DOHH2 (cell line): Measurements from ENCODE around the gene SH3D19.
"Not testable (repeated sequence)": the region's sequence is repeated elsewhere in the genome, so short reads cannot be mapped to it uniquely, and the experiment has no call there.

ENCODE experiments used
- H3F3A ChIP-seq: fragments of 200-600 bp; sonication (generic), shearing (Covaris generic); 2 replicates; pipeline ENCODE4 v1.6.0; 2016; ENCODE audit warnings: antibody characterized with exemption, mild to moderate bottlenecking; ENCODE audit not compliant: control insufficient read depth, insufficient read depth
- H3K27ac ChIP-seq: fragments of 200-600 bp; sonication (generic); 2 replicates; pipeline ENCODE4 v1.5.1; 2014; ENCODE audit warnings: low read depth, mild to moderate bottlenecking, low read length, moderate library complexity
- H3K27me3 ChIP-seq: fragments of 200-600 bp; sonication (generic); 2 replicates; pipeline ENCODE4 v1.6.1; 2014; ENCODE audit warnings: mild to moderate bottlenecking, low read length, mixed read lengths; ENCODE audit not compliant: control insufficient read depth
- H3K36me3 ChIP-seq: fragments of 200-600 bp; sonication (generic); 2 replicates; pipeline ENCODE4 v1.6.1; 2014; ENCODE audit warnings: mild to moderate bottlenecking, low read length, moderate library complexity, mixed read lengths; ENCODE audit not compliant: control insufficient read depth
- H3K4me1 ChIP-seq: fragments of 200-600 bp; sonication (generic); 2 replicates; pipeline ENCODE4 v1.6.1; 2014; ENCODE audit warnings: mild to moderate bottlenecking, low read length, mixed read lengths; ENCODE audit not compliant: control insufficient read depth
- H3K4me2 ChIP-seq: fragments of 200-600 bp; sonication (generic); 2 replicates; pipeline ENCODE4 v1.6.0; 2014; ENCODE audit warnings: mild to moderate bottlenecking, low read length, moderate library complexity
- H3K4me3 ChIP-seq: fragments of 200-600 bp; sonication (generic); 2 replicates; pipeline ENCODE4 v1.5.1; 2014; ENCODE audit warnings: mild to moderate bottlenecking, low read length, mixed read lengths
- H3K79me2 ChIP-seq: fragments of 200-600 bp; sonication (generic); 2 replicates; pipeline ENCODE4 v1.6.1; 2014; ENCODE audit warnings: mild to moderate bottlenecking, low read length, mixed read lengths; ENCODE audit not compliant: control insufficient read depth
- H3K9me2 ChIP-seq: fragments of 200-600 bp; sonication (generic); replicated peaks from 2 replicates; pipeline ENCODE4 v1.6.1; 2014; ENCODE audit warnings: mild to moderate bottlenecking, low read length, mixed read lengths; ENCODE audit not compliant: control insufficient read depth
- H3K9me3 ChIP-seq: fragments of 200-600 bp; sonication (generic); 2 replicates; pipeline ENCODE4 v1.6.1; 2014; ENCODE audit warnings: antibody characterized with exemption, low read length, mixed read lengths; ENCODE audit not compliant: control insufficient read depth, insufficient read depth
- H4K20me1 ChIP-seq: fragments of 200-600 bp; sonication (generic); 2 replicates; pipeline ENCODE4 v1.6.0; 2014; ENCODE audit warnings: low read depth, mild to moderate bottlenecking, antibody characterized with exemption, low read length, moderate library complexity; ENCODE audit not compliant: control insufficient read depth, insufficient read depth
- EZH2phosphoT487 ChIP-seq: fragments of 200-600 bp; sonication (generic); IDR thresholded peaks from 2 replicates; pipeline ENCODE4 v1.6.1; 2017; ENCODE audit warnings: borderline replicate concordance, mild to moderate bottlenecking, antibody characterized with exemption, low read length, moderate library complexity, mixed read lengths
- TF ChIP-seq, protein P1 (sequence below): fragments of 200-600 bp; sonication (generic); IDR thresholded peaks from one replicate; pipeline ENCODE4 v1.5.1; 2014; ENCODE audit warnings: antibody characterized with exemption, mild to moderate bottlenecking, low read depth, low read length; ENCODE audit not compliant: poor library complexity, severe bottlenecking

Gene SH3D19

DNA sequence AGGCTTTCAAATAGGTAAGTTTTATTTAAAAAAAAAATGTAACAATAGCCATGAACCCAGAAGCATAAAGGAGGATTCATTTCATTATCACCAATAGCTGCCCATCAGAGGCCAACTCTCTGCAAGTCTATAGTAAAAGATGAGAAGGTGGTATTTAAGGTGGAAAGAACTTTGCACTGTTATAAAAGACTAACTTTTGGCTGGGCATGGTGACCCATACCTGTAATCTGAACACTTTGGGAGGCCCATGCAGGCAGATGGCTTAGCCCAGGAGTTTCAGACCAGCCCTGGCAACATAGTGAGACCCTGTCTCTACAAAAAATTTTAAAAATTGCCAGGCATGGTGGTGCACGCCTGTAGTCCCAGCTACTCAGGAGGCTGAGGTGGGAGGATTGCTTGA, 182.6 kb downstream of the SH3D19 start:
- H3K4me2 ChIP-seq: no peak overlapping the region

GRCh38 chr4:151139814-151140213, 185.6 kb downstream of the SH3D19 start:
- Histone ChIP-seq H3K79me2 (no peaks in the 10 kb centered on the region), H3K27me3 (no peaks in the 10 kb centered on the region), H3K9me3 (no peaks in the 10 kb centered on the region), H3K27ac (no peak overlapping the region), H3F3A (no peaks in the 10 kb centered on the region), H3K4me2 (no peak overlapping the region), H3K4me3 (no peak overlapping the region), H3K4me1 (no peaks in the 10 kb centered on the region), H4K20me1 (no peaks in the 10 kb centered on the region), H3K9me2 (no peaks in the 10 kb centered on the region), H3K36me3 (no peaks in the 10 kb centered on the region)
- TF ChIP-seq, protein P1, sequence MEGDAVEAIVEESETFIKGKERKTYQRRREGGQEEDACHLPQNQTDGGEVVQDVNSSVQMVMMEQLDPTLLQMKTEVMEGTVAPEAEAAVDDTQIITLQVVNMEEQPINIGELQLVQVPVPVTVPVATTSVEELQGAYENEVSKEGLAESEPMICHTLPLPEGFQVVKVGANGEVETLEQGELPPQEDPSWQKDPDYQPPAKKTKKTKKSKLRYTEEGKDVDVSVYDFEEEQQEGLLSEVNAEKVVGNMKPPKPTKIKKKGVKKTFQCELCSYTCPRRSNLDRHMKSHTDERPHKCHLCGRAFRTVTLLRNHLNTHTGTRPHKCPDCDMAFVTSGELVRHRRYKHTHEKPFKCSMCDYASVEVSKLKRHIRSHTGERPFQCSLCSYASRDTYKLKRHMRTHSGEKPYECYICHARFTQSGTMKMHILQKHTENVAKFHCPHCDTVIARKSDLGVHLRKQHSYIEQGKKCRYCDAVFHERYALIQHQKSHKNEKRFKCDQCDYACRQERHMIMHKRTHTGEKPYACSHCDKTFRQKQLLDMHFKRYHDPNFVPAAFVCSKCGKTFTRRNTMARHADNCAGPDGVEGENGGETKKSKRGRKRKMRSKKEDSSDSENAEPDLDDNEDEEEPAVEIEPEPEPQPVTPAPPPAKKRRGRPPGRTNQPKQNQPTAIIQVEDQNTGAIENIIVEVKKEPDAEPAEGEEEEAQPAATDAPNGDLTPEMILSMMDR: no peak
- no peak for TF ChIP-seq EZH2phosphoT487

More for the DNA sequence above, 182.6 kb downstream of the SH3D19 start:
- H3K27ac ChIP-seq: no peak overlapping the region
- no peaks in the 10 kb centered on the region for H3K9me3 ChIP-seq
- H3K36me3 ChIP-seq: no peaks in the 10 kb centered on the region
- no peaks in the 10 kb centered on the region for H4K20me1 ChIP-seq
- no peaks in the 10 kb centered on the region for H3K4me1 ChIP-seq
- no peaks in the 10 kb centered on the region for H3K79me2 ChIP-seq
- no peaks in the 10 kb centered on the region for H3K9me2 ChIP-seq
- H3F3A ChIP-seq: no peaks in the 10 kb centered on the region
- no peaks in the 10 kb centered on the region for H3K27me3 ChIP-seq
- no peak overlapping the region for H3K4me3 ChIP-seq
- TF ChIP-seq, protein P1: no peak
- TF ChIP-seq EZH2phosphoT487: no peak

GRCh38 chr4:151136048-151136447, 189.4 kb downstream of the SH3D19 start:
- H3K4me3 ChIP-seq, H3F3A ChIP-seq, H3K9me2 ChIP-seq, H3K36me3 ChIP-seq, H3K9me3 ChIP-seq, H3K27me3 ChIP-seq, H4K20me1 ChIP-seq, H3K4me1 ChIP-seq, H3K4me2 ChIP-seq, H3K27ac ChIP-seq, H3K79me2 ChIP-seq: not testable (repeated sequence)

GRCh38 chr4:151133311-151133710, 192.1 kb downstream of the SH3D19 start:
- H3K9me3 ChIP-seq: no peaks in the 10 kb centered on the region
- no peak overlapping the region for H3K4me2 ChIP-seq
- H3K79me2 ChIP-seq: no peaks in the 10 kb centered on the region
- no peaks in the 10 kb centered on the region for H3K4me1 ChIP-seq
- no peak overlapping the region for H3K4me3 ChIP-seq
- no peaks in the 10 kb centered on the region for H3F3A ChIP-seq
- H3K36me3 ChIP-seq: no peaks in the 10 kb centered on the region
- H3K9me2 ChIP-seq: no peaks in the 10 kb centered on the region
- TF ChIP-seq, protein P1: no peak
- TF ChIP-seq EZH2phosphoT487: no peak
- no peak overlapping the region for H3K27ac ChIP-seq
- H4K20me1 ChIP-seq: no peaks in the 10 kb centered on the region
- H3K27me3 ChIP-seq: no peaks in the 10 kb centered on the region
